SH-SY5Y (cell line): Measurements from ENCODE around the gene PHLPP1.

ENCODE experiments used
- GATA2 ChIP-seq: IDR thresholded peaks from 2 replicates; pipeline ENCODE4 v1.6.1; 2011; ENCODE audit warnings: mild to moderate bottlenecking, low read depth, low read length
- GATA3 ChIP-seq: IDR thresholded peaks from 2 replicates; pipeline ENCODE4 v1.6.1; 2011; ENCODE audit warnings: low read depth, mild to moderate bottlenecking, low read length, moderate library complexity

DNA sequence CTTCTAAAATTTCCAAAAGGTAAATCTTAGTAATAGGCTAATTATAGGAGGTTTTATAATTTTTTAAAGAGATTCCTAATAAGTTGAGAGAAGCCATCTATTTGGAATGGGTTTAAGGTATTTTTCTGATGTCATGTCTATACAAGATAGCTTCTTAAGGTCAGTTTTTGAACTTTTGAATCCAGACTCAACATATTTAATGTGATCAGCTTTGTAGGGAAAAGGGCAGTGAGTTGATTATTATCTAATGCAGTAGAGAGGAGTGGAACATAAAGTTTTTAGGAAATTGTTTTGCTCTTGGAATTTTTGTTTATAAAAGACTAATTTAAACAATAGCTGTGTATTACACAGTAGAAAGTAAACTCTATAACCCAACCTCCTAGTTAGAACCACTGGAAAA lies 96.3 kb downstream of the PHLPP1 start:
- TF ChIP-seq GATA3 (no peak), GATA2 (no peak)
